Measurements from ENCODE around the gene SERP2. TPM values are rescaled to one million over a fixed set of nuclear protein-coding genes. Genes with fewer than 3 reads are reported as not detected.

SERP2 gene
- total and polyA plus RNA-seq, 8 donors = 1.0 to 255 (median 9.3) TPM; not detected in 1

DNA sequence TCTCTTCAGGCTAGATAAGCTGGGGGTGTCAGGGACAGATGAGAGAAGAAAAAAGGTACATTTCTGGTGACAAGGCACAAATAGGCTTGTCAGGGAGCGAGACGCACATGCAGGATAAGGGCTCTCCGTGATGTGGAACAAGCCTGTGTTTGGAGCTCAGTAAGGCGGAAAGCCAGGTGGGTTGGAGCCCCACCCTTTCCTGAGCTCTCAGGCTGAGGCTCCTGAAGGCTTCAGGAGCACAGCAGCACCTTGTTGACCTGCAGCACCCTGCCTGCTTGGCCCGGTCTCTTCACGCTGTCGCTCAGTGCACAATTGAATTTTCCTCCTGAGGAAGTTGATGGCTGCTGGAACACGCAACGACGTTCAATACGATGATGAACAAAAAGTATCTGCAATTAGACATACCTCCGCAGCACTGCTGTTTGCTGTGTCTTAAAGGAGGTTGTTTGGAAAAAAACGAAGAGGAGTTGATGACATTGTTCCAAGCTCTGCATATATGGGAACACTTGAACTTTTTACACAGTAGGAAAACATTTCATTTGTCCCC is 29.3 kb downstream of the SERP2 start:
- intact Hi-C loops (cut with DNase I; ENCODE audit: low total_unique reads) = no loop called here
- Histone ChIP-seq H3K27ac (peak overlapping the region; percentile 22 to 83 (median 78)), H3K9me3 (no peaks in the 10 kb centered on the region), H3K4me3 (peak overlapping the region in 1 of 4 donors; percentile 18), H3K36me3 (no peaks in the 10 kb centered on the region), H3K27me3 (no peaks in the 10 kb centered on the region), H3K4me1 (peaks cover 5 to 33% (median 24%) of the 10 kb centered on the region in 4 donors)
- DNase-seq = peak in 1 of 2 donors; percentile 52
- TF ChIP-seq EP300 (IDR thresholded peaks at IDR 0.05) = no peak
- TF ChIP-seq POLR2AphosphoS5 (IDR thresholded peaks at IDR 0.05) = no peak
- TF ChIP-seq, protein P1, sequence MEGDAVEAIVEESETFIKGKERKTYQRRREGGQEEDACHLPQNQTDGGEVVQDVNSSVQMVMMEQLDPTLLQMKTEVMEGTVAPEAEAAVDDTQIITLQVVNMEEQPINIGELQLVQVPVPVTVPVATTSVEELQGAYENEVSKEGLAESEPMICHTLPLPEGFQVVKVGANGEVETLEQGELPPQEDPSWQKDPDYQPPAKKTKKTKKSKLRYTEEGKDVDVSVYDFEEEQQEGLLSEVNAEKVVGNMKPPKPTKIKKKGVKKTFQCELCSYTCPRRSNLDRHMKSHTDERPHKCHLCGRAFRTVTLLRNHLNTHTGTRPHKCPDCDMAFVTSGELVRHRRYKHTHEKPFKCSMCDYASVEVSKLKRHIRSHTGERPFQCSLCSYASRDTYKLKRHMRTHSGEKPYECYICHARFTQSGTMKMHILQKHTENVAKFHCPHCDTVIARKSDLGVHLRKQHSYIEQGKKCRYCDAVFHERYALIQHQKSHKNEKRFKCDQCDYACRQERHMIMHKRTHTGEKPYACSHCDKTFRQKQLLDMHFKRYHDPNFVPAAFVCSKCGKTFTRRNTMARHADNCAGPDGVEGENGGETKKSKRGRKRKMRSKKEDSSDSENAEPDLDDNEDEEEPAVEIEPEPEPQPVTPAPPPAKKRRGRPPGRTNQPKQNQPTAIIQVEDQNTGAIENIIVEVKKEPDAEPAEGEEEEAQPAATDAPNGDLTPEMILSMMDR (IDR thresholded peaks at IDR 0.05) = no peak
- no peak for TF ChIP-seq POLR2A (IDR thresholded peaks at IDR 0.05)
- WGBS, 5 donors = 29 to 54% (median 45%) methylated on average over 13 of the region's 13 CpGs

DNA sequence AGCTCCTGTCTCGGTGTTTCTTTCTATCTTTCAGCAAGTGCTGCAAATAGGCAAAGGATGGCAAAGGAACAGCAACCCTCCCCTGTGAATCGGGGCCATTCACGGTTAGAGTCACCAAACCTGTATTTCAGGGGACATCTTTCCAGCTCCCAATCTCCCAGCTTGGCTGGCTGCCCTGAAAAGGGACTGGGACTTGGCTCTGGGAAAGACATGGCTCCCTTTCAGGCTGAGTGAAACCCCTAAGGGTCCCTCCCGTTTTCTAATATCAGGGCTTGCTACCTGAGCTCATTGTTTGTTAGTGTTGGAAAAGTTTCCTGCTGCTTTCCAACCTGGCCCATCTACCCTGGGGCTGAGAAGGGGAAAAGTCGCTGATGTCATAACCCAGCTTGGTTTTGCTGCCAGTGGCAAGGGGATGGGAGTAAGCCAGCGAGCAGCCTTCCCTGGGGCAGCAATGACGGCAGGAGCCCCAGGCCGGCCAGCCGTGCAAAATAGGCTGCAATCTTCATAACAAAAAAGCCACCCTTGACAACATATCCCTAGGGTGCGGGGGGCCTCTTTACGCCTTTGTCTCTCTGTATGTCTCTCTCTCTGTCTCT is 29.9 kb downstream of the SERP2 start:
- Histone ChIP-seq H3K9me3 (no peaks in the 10 kb centered on the region), H3K4me3 (peak overlapping the region in 1 of 4 donors; percentile 18), H3K27ac (peak overlapping the region; percentile 63 to 83 (median 78)), H3K4me1 (peaks cover 5 to 32% (median 24%) of the 10 kb centered on the region in 4 donors), H3K27me3 (no peaks in the 10 kb centered on the region), H3K36me3 (no peaks in the 10 kb centered on the region)
- no peak for TF ChIP-seq EP300 (IDR thresholded peaks at IDR 0.05)
- no peak for TF ChIP-seq POLR2AphosphoS5 (IDR thresholded peaks at IDR 0.05)
- TF ChIP-seq, protein P1 (IDR thresholded peaks at IDR 0.05) = no peak
- no peak for TF ChIP-seq POLR2A (IDR thresholded peaks at IDR 0.05)
- intact Hi-C loops (cut with DNase I; ENCODE audit: low total_unique reads) = no loop called here
- WGBS, 5 donors = 35 to 62% (median 49%) methylated on average over 11 of the region's 11 CpGs
- DNase-seq = peak; percentile 77 to 82

DNA sequence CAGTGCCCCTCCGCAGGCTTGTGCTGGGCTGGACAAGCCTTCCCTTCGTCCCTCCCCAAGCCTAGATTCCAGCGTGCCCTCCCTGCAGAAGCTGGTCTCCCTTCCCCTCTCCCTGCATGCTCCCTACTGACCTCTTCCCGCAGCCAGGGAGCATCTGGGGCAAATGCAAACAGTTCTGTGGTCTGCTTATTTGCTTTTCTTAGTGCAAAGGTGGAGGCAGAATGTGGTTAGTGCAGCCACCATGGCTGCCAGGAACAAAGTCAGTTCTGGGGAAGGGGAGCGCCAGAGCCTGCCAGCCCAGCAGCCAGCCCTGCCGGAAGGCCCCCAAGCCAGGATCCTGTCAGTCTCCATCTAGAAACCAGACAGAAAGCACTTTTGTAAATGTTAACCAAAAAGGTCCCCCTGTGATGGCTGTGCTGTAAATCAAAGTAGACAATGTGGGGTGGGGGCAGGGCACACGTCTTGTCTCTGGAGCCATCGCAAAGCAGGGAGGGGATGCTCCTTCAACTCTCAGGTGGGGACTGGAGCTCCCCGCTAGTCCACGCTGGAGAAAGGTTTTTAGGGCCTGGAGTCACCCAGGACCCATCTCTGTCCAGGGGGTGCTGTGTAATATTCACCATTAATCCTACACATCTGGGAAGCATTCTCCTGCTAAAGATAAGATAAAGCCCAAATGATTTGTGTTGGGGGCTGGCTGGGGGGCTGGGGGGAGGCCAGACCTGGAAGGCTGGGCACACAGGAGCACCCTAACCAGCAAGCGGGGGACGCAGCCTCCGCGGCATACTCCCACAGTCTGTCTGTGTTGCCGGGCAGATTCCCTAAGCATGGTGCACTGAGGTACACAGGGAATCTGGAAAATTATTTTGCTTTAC is 30.9 kb downstream of the SERP2 start:
- intact Hi-C loops (cut with DNase I; ENCODE audit: low total_unique reads) = no loop called here
- peak in 1 of 4 donors; percentile 32 for TF ChIP-seq POLR2A (IDR thresholded peaks at IDR 0.05)
- TF ChIP-seq POLR2AphosphoS5 (IDR thresholded peaks at IDR 0.05) = peak in 2 of 3 donors; percentile 57 to 65
- no peak for TF ChIP-seq EP300 (IDR thresholded peaks at IDR 0.05)
- TF ChIP-seq, protein P1 (IDR thresholded peaks at IDR 0.05) = peak in 1 of 7 experiments; percentile 11
- Histone ChIP-seq H3K27me3 (no peaks in the 10 kb centered on the region), H3K4me1 (peaks cover 5 to 32% (median 24%) of the 10 kb centered on the region in 4 donors), H3K4me3 (peak overlapping the region; percentile 16 to 37 (median 22)), H3K36me3 (no peaks in the 10 kb centered on the region), H3K27ac (peak overlapping the region; percentile 77 to 84 (median 81)), H3K9me3 (no peaks in the 10 kb centered on the region)
- WGBS, 5 donors = 26 to 62% (median 51%) methylated on average over 15 of the region's 15 CpGs
- DNase-seq = peak; percentile 50 to 72

DNA sequence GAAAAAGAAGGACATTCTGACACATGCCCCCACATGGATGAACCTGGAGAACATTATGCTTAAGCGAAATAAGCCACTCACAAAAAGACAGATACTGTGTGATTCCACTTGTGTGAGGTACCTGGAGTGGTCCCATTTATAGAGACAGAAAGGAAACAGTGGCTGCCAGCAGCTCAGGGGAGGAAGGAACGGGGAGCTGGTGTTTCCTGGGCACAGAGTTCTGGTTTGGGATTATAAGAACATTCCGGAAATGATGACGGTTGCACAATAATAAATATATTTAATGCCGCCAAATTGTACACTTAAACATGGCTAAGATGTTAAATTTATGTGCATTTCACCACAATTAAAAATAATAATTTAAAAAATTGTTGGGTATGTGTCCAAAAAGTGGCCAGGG is 33.0 kb downstream of the SERP2 start:
- Histone ChIP-seq H3K4me1 (peaks cover 5 to 32% (median 24%) of the 10 kb centered on the region in 4 donors), H3K27me3 (no peaks in the 10 kb centered on the region), H3K9me3 (no peaks in the 10 kb centered on the region), H3K27ac (peak overlapping the region in 2 of 5 donors; percentile 81 to 83), H3K36me3 (no peaks in the 10 kb centered on the region), H3K4me3 (no peak overlapping the region)
- intact Hi-C loops (cut with DNase I; ENCODE audit: low total_unique reads) = no loop called here
- WGBS, 5 donors = 68 to 94% (median 81%) methylated on average over 5 of the region's 5 CpGs
- no peak for TF ChIP-seq POLR2A (IDR thresholded peaks at IDR 0.05)
- TF ChIP-seq, protein P1 (IDR thresholded peaks at IDR 0.05) = no peak
- TF ChIP-seq POLR2AphosphoS5 (IDR thresholded peaks at IDR 0.05) = no peak
- no peak for TF ChIP-seq EP300 (IDR thresholded peaks at IDR 0.05)
- DNase-seq = no peak
